GM21619 (cell line): ENCODE results near the gene UNC79.

Experiments used
- ATAC-seq: cut with Tn5 transposase; IDR thresholded peaks from one replicate; pipeline ENCODE4 v1.9.1; 2021; ENCODE audit not compliant: unreplicated experiment

The UNC79 gene

DNA sequence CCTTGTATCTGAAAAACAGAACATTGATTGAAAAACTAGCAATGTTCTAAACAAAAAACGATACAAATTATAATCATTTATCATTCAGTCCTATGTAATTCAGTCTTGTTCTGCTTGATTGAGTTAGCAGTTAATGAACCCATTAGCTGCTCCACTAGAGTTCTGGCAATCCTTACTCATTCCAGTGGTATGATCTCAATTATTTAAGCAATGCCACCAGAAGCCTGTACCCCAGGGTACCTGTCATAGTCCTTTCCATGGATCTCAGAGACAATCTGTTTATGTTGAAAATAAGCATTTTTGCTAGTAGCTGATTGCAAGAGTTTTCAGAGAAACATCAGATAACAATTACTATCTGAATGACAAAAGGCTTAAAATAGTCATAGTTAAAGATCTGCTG is 115.9 kb downstream of the UNC79 start:
- no peak for ATAC-seq

DNA sequence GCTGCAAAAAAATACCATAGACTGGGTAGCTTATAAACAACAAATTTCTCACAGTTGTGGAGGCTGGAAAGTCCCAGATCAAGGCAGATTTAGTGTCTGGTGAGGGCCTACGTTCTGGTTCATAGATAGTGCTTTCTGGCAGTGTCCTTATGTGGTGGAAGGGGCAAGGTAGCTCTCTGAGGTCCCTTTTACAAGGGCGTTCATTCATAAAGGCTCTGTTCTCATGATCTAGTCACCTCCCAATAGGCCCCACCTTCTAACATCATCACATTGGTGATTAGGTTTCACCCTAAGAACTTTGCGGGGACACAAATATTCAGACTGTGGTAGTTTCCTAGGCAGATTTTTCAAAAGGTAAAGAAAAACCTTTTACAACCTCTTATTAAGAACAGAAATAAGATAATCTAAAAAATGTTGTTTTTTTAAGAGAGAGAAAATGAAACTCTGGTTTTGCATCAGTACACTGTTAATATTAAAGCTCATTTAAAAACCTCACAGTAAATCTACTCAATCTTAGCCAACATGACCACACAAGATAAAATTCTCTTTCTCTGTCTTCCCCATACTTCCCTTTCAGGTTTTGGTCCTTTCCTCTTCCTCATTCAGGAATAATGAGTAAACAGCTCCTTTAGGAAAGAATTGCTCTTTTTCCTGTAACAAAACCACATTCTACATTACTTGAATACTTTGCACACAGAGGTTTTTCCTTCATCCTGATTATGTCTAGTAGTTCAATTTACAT is 117.5 kb downstream of the UNC79 start:
- ATAC-seq: peak; percentile 90

DNA sequence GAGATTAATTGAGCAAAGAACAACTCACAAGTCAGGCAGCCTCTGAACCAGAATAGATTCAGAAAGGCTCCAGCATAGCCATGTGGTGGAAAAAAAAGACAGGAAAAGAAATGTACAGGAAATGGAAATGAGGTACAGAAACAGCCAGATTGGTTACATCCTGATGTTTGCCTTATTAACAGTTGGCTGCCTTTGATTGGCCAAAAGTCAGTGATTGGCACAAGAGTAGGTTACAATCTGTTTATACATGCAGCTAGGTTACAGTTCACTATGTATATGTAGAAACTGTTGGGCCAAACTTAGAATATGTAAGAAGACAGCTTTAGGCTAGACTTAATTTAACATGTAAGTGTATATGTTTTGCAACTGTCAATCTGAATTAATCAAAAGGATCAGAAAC is 118.9 kb downstream of the UNC79 start:
- ATAC-seq: no peak

DNA sequence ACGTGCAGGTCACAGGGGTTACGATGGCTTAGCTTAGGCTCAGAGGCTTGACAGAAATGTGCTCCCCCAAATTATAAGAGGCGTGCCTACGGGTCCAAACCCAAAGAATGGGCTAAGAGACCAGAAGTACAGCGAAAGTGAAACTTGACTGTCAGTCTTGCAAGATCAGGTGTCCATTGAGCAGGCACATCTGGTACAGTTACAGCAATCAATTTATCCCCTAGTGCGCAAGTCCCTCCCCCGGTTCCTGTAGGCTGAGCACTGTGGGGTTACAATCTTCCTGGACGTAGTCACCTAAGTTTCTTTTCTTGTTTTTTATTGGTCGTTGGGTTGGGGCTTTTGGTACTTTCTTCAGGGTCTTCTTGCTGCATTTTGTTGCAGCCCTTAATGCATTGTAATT is 134.2 kb downstream of the UNC79 start:
- no peak for ATAC-seq

GRCh38 chr14:93566065-93566693 is 135.4 kb downstream of the UNC79 start:
- ATAC-seq: no peak

- no peak for ATAC-seq
Measured at GRCh38 chr14:93571275-93571674, 140.5 kb downstream of the UNC79 start.

GRCh38 chr14:93579178-93579577 is 148.4 kb downstream of the UNC79 start:
- ATAC-seq: no peak

DNA sequence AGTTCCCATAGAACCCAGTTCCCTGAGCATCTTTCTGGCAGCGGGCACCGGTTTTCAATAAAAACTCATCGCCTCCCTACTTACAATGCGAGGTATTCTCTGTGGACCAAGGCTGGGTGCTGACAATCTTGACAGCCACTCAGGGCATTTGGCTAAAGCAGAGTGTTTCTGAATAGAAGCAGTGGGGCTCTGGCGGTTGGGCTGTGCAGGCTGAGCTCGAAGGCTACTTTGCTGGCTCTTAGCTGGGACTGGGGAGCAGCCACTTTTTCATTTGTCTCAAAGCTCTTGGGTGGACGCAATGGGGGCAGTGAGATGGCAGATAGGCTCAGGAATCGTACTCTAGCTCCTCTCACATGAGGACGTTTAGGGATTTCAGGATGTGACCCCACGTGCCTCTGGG is 151.8 kb downstream of the UNC79 start:
- ATAC-seq: no peak

DNA sequence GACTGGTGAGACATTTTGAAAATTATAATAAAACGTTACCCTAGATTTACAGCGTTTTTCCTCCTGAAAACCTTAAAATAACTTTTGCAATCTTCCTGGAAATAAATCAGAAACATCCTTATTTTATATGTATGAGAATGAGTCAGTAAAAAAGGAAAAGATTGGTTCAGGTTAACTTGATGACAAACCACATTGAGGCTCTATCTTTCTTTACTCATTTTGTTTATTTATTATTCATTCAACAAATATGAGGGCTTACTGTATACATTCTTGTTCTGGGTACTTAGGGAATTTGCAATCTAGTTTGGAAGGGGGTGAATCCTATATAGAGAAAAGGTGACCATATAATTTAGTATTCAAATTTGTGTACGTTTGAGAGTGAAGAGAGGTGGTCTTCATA is 156.6 kb downstream of the UNC79 start:
- no peak for ATAC-seq

GRCh38 chr14:93591506-93591905 is 160.8 kb downstream of the UNC79 start:
- ATAC-seq: no peak

DNA sequence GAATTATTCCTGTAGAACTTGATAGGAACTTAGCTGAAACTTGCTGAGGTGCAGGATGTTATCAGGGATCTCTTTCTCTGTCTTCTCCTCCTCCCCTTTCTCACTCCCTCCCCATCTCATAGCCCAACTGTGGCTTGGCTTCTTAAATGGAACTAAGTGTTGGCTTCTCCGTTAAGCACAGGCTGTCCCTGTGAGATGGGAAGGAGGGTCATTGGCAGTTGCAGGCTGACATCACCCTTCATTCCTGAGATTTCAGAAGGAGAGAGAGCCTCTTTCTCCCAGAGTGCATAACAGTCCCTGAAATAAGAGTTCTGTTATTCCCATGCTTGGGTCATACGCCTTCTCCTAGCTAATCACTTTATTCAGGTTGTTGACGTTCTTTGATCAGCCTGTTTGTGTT is 162.0 kb downstream of the UNC79 start:
- no peak for ATAC-seq

GRCh38 chr14:93606091-93606490 is 175.4 kb downstream of the UNC79 start:
- no peak for ATAC-seq

DNA sequence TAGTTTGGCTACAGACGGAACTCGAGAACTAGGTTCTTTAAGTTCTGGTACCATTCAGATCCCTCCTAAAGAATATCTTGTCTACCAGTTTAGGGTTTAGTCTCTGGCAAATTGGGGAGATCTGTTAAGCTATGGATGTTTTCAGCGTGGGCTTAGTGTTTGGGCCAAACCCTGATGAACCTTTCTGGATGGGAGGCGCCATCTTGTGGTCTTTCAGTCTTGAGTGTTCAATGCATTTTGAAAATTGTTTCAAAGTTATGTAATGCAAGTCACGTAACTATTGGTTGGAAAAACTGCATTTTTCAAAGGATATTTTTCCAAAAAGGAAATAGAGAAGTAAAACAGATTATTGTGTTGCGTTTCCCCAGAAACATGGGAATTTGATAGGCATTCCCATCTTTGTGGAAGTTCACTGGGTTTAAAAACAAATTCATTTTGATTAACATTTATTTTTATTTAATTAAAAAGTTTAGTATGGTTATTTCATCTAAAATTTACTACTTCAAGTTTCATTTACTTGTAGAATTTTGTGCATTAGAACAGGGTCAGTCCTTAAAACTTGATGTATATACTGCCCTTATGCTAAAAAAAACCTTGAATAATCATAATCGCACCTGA is 188.5 kb downstream of the UNC79 start:
- no peak for ATAC-seq

DNA sequence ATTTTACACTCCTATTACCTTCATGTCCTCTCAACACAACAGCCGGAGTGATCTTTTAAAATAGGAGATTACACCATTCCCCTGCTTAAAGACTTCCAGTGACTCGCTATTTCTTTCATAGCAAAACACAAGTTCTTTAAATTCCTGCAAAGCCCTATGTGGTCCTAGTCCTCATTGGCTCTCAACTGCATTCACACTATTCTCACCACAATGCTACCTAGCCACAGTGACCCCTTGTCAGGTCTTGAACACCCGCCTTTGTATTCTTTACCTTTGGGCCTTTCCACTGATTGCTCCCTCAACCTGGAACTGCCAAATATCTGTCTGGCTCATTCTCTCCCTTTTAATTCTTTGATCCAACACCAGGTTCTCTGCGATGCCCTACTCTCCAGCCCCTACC is 197.3 kb downstream of the UNC79 start:
- ATAC-seq: no peak

DNA sequence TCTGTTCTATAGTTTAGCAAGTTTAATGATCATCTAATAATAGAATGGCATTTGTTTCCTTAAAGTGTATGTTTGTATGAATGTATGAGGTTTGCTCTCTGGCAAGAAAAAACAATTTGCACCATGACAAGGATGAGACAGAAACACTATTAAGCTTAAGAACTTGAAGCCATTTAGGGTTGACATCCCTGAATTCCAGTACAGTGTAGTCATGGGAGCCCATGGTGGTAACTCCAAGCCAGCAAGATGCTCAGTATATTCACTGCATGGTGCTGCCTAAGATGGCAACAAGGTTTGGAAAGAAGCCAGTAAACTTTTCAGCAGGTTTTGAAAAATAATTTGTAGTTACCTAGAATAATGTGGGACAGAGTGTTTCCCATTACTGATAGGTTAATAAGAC is 198.9 kb downstream of the UNC79 start:
- ATAC-seq: no peak

- ATAC-seq: no peak
Measured at GRCh38 chr14:93638790-93639189, 208.1 kb downstream of the UNC79 start.

- no peak for ATAC-seq
Measured at GRCh38 chr14:93643127-93643526, 212.4 kb downstream of the UNC79 start.

- no peak for ATAC-seq
Measured at GRCh38 chr14:93643676-93644075, 212.9 kb downstream of the UNC79 start.

GRCh38 chr14:93645200-93645599 is 214.5 kb downstream of the UNC79 start:
- no peak for ATAC-seq

- no peak for ATAC-seq
Measured at GRCh38 chr14:93648440-93649168, 217.9 kb downstream of the UNC79 start.

DNA sequence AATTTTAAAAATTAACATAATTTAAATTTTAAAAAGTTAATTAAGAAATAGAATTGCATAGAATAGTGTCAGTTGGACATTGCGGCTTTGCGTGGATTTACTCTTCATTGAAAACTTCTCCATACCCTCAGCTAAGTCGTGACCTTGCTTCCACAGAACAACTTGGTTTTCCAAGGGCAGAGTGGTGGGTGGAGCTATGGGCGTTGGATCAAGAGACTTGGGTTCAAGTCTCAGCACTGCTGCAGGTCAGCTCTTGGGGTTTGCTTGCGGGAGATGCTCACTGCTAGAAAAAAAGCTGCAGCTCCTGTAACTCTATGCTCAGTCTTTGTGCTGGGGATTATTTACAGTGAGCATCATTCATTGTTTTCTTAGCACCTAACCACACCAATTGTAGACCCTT is 223.9 kb downstream of the UNC79 start:
- ATAC-seq: no peak
